Activated naive CD8-positive, alpha-beta T cell treated with anti-CD3 and anti-CD28 coated beads for 36 hours (primary cell): ENCODE data around the gene LRBA. TPM values are rescaled to one million over a fixed set of nuclear protein-coding genes. Genes with fewer than 3 reads are reported as not detected.

Experiments
- DNase-seq: peaks from one replicate; pipeline ENCODE4 v3.0.0; 2021
- H3K27ac Mint-ChIP-seq: one replicate; pipeline ENCODE4 v1.8.0; 2022; ENCODE audit warnings: mild to moderate bottlenecking, moderate library complexity, mixed read lengths
- H3K27me3 Mint-ChIP-seq: one replicate; pipeline ENCODE4 v1.8.0; 2022; ENCODE audit warnings: mild to moderate bottlenecking, mixed read lengths
- H3K36me3 Mint-ChIP-seq: one replicate; pipeline ENCODE4 v1.8.0; 2021; ENCODE audit warnings: mild to moderate bottlenecking, mixed read lengths
- H3K4me1 Mint-ChIP-seq: one replicate; pipeline ENCODE4 v1.8.0; 2021; ENCODE audit warnings: mixed read lengths
- H3K4me3 Mint-ChIP-seq: one replicate; pipeline ENCODE4 v1.8.0; 2022; ENCODE audit warnings: mild to moderate bottlenecking, moderate library complexity, mixed read lengths
- H3K9me3 Mint-ChIP-seq: one replicate; pipeline ENCODE4 v1.8.0; 2022; ENCODE audit warnings: mixed read lengths
- total RNA-seq, 2 experiments: library from RNA; stranded (reverse); gene quantifications; one replicate each; pipeline ENCODE4 v1.2.3, GENCODE V29; 2021

Gene LRBA
- total RNA-seq, 2 experiments from 2014 or later: 52.5 to 61.2 TPM

- Mint-ChIP-seq H3K4me3 (no peak overlapping the region), H3K9me3 (no peaks in the 10 kb centered on the region), H3K27ac (no peak overlapping the region), H3K4me1 (no peaks in the 10 kb centered on the region), H3K27me3 (no peaks in the 10 kb centered on the region), H3K36me3 (no peaks in the 10 kb centered on the region)
- no peak for DNase-seq
Measured at GRCh38 chr4:150255610-150256224, 759.4 kb downstream of the LRBA start.

- H3K27me3 Mint-ChIP-seq: no peaks in the 10 kb centered on the region
- no peaks in the 10 kb centered on the region for H3K4me1 Mint-ChIP-seq
- no peaks in the 10 kb centered on the region for H3K9me3 Mint-ChIP-seq
- DNase-seq: no peak
- H3K27ac Mint-ChIP-seq: no peak overlapping the region
- no peaks in the 10 kb centered on the region for H3K36me3 Mint-ChIP-seq
- H3K4me3 Mint-ChIP-seq: no peak overlapping the region
Measured at GRCh38 chr4:150253965-150254630, 761.0 kb downstream of the LRBA start.

- Mint-ChIP-seq H3K36me3 (no peaks in the 10 kb centered on the region), H3K9me3 (no peaks in the 10 kb centered on the region), H3K4me3 (no peak overlapping the region), H3K4me1 (no peaks in the 10 kb centered on the region), H3K27ac (no peak overlapping the region), H3K27me3 (no peaks in the 10 kb centered on the region)
- DNase-seq: no peak
Measured at GRCh38 chr4:150253416-150253815, 761.7 kb downstream of the LRBA start.

- Mint-ChIP-seq H3K27ac (no peak overlapping the region), H3K4me3 (no peak overlapping the region), H3K27me3 (no peaks in the 10 kb centered on the region), H3K36me3 (no peaks in the 10 kb centered on the region), H3K4me1 (no peaks in the 10 kb centered on the region), H3K9me3 (no peaks in the 10 kb centered on the region)
- DNase-seq: no peak
Measured at GRCh38 chr4:150252741-150253140, 762.3 kb downstream of the LRBA start.

- H3K27me3 Mint-ChIP-seq: no peaks in the 10 kb centered on the region
- no peaks in the 10 kb centered on the region for H3K36me3 Mint-ChIP-seq
- no peaks in the 10 kb centered on the region for H3K9me3 Mint-ChIP-seq
- DNase-seq: no peak
- H3K4me1 Mint-ChIP-seq: no peaks in the 10 kb centered on the region
- H3K27ac Mint-ChIP-seq: no peak overlapping the region
- H3K4me3 Mint-ChIP-seq: no peak overlapping the region
Measured at GRCh38 chr4:150252306-150252705, 762.8 kb downstream of the LRBA start.

- H3K27ac Mint-ChIP-seq: no peak overlapping the region
- no peak overlapping the region for H3K4me3 Mint-ChIP-seq
- H3K27me3 Mint-ChIP-seq: no peaks in the 10 kb centered on the region
- no peaks in the 10 kb centered on the region for H3K4me1 Mint-ChIP-seq
- no peaks in the 10 kb centered on the region for H3K9me3 Mint-ChIP-seq
- no peak for DNase-seq
- no peaks in the 10 kb centered on the region for H3K36me3 Mint-ChIP-seq
Measured at GRCh38 chr4:150251752-150252190, 763.3 kb downstream of the LRBA start.

GRCh38 chr4:150250998-150251651 lies 764.0 kb downstream of the LRBA start:
- Mint-ChIP-seq H3K27ac (no peak overlapping the region), H3K36me3 (no peaks in the 10 kb centered on the region), H3K27me3 (no peaks in the 10 kb centered on the region), H3K9me3 (no peaks in the 10 kb centered on the region), H3K4me1 (no peaks in the 10 kb centered on the region), H3K4me3 (no peak overlapping the region)
- DNase-seq: no peak

GRCh38 chr4:150250293-150250997 lies 764.6 kb downstream of the LRBA start:
- Mint-ChIP-seq H3K4me1 (no peaks in the 10 kb centered on the region), H3K27ac (no peak overlapping the region), H3K36me3 (no peaks in the 10 kb centered on the region), H3K4me3 (no peak overlapping the region), H3K9me3 (no peaks in the 10 kb centered on the region), H3K27me3 (no peaks in the 10 kb centered on the region)
- no peak for DNase-seq

- DNase-seq: no peak
- Mint-ChIP-seq H3K27ac (no peak overlapping the region), H3K36me3 (no peaks in the 10 kb centered on the region), H3K4me3 (no peak overlapping the region), H3K27me3 (no peaks in the 10 kb centered on the region), H3K4me1 (no peaks in the 10 kb centered on the region), H3K9me3 (no peaks in the 10 kb centered on the region)
Measured at GRCh38 chr4:150248181-150248580, 766.9 kb downstream of the LRBA start.

- Mint-ChIP-seq H3K36me3 (no peaks in the 10 kb centered on the region), H3K27me3 (no peaks in the 10 kb centered on the region), H3K4me1 (no peaks in the 10 kb centered on the region), H3K4me3 (no peak overlapping the region), H3K9me3 (no peaks in the 10 kb centered on the region), H3K27ac (no peak overlapping the region)
- no peak for DNase-seq
Measured at GRCh38 chr4:150247184-150247583, 767.9 kb downstream of the LRBA start.

- Mint-ChIP-seq H3K4me3 (no peak overlapping the region), H3K36me3 (no peaks in the 10 kb centered on the region), H3K27ac (no peak overlapping the region), H3K9me3 (no peaks in the 10 kb centered on the region), H3K4me1 (no peaks in the 10 kb centered on the region), H3K27me3 (no peaks in the 10 kb centered on the region)
- no peak for DNase-seq
Measured at GRCh38 chr4:150244600-150244999, 770.5 kb downstream of the LRBA start.

GRCh38 chr4:150243932-150244331 lies 771.2 kb downstream of the LRBA start:
- no peak for DNase-seq
- H3K4me1 Mint-ChIP-seq: no peaks in the 10 kb centered on the region
- no peaks in the 10 kb centered on the region for H3K9me3 Mint-ChIP-seq
- H3K36me3 Mint-ChIP-seq: no peaks in the 10 kb centered on the region
- no peak overlapping the region for H3K4me3 Mint-ChIP-seq
- H3K27ac Mint-ChIP-seq: no peak overlapping the region
- H3K27me3 Mint-ChIP-seq: no peaks in the 10 kb centered on the region

GRCh38 chr4:150242820-150243458 lies 772.1 kb downstream of the LRBA start:
- no peaks in the 10 kb centered on the region for H3K4me1 Mint-ChIP-seq
- H3K4me3 Mint-ChIP-seq: no peak overlapping the region
- H3K9me3 Mint-ChIP-seq: no peaks in the 10 kb centered on the region
- no peak for DNase-seq
- no peaks in the 10 kb centered on the region for H3K27me3 Mint-ChIP-seq
- H3K27ac Mint-ChIP-seq: no peak overlapping the region
- H3K36me3 Mint-ChIP-seq: no peaks in the 10 kb centered on the region

- no peak overlapping the region for H3K27ac Mint-ChIP-seq
Measured at GRCh38 chr4:150240011-150240410, 775.1 kb downstream of the LRBA start.

GRCh38 chr4:150238591-150238990 lies 776.5 kb downstream of the LRBA start:
- Mint-ChIP-seq H3K36me3 (no peaks in the 10 kb centered on the region), H3K27ac (no peak overlapping the region), H3K4me3 (no peak overlapping the region), H3K9me3 (no peaks in the 10 kb centered on the region), H3K4me1 (no peaks in the 10 kb centered on the region), H3K27me3 (peaks cover 8% of the 10 kb centered on the region)
- DNase-seq: no peak

More at GRCh38 chr4:150240011-150240410, 775.1 kb downstream of the LRBA start:
- Mint-ChIP-seq H3K9me3 (no peaks in the 10 kb centered on the region), H3K4me1 (no peaks in the 10 kb centered on the region), H3K27me3 (peaks cover 3% of the 10 kb centered on the region), H3K36me3 (no peaks in the 10 kb centered on the region), H3K4me3 (no peak overlapping the region)
- no peak for DNase-seq
